IMR-90 (cell line): ENCODE measurements around the gene DNAH8. TPM values are rescaled to one million over a fixed set of nuclear protein-coding genes. Genes with fewer than 3 reads are reported as not detected.

Experiments used
- ATAC-seq: fragments of 200-7000 bp; cut with Tn5 transposase; 2 replicates; pipeline ENCODE4 v1.9.1; 2020; ENCODE audit warnings: low read depth, mild to moderate bottlenecking, moderate library complexity
- BruUV-seq: library from RNA; stranded (reverse); fragments of 400-500 nt; replicated peaks from 2 replicates; lab custom pipeline; 2021; lab: Mats Ljungman, UMichigan
- CTCF ChIA-PET: fragments of 300-600 bp; formaldehyde crosslinking; extraction: SDS; loops from one replicate; lab custom pipeline; 2021; ENCODE audit warnings: antibody characterized with exemption; lab: Yijun Ruan, JAX
- POLR2A ChIA-PET: fragments of 300-600 bp; sonication (Branson Sonifier 250); formaldehyde crosslinking; loops from one replicate; lab custom pipeline; 2022; ENCODE audit warnings: antibody characterized with exemption; ENCODE audit not compliant: unreplicated experiment; lab: Charles Lee
- DNase-seq: peaks from one replicate; pipeline ENCODE4 v3.0.0; 2013
- H2AFZ ChIP-seq: replicated peaks from 2 replicates; pipeline ENCODE3; 2013; ENCODE audit warnings: low read length, mild to moderate bottlenecking; ENCODE audit not compliant: poor library complexity
- H2AK5ac ChIP-seq: 2 replicates; pipeline ENCODE4 v1.6.1; 2013; ENCODE audit warnings: low read depth, low read length, inconsistent platforms
- H2AK9ac ChIP-seq: replicated peaks from 2 replicates; pipeline ENCODE3; 2013; ENCODE audit warnings: mild to moderate bottlenecking, low read depth, low read length, moderate library complexity; ENCODE audit not compliant: poor library complexity
- H2BK120ac ChIP-seq: 2 replicates; pipeline ENCODE4 v1.6.1; 2013; ENCODE audit warnings: low read depth, low read length, inconsistent platforms
- H2BK15ac ChIP-seq: 3 replicates; pipeline ENCODE4 v1.6.1; 2013; ENCODE audit warnings: low read depth, low read length, inconsistent platforms
- H2BK20ac ChIP-seq: 2 replicates; pipeline ENCODE4 v1.6.1; 2013; ENCODE audit warnings: low read depth, mild to moderate bottlenecking, inconsistent platforms, low read length, moderate library complexity
- H2BK5ac ChIP-seq: 2 replicates; pipeline ENCODE4 v1.6.1; 2013; ENCODE audit warnings: mild to moderate bottlenecking, low read depth, low read length, inconsistent platforms; ENCODE audit not compliant: poor library complexity, severe bottlenecking
- H3K14ac ChIP-seq: replicated peaks from 2 replicates; pipeline ENCODE4 v1.6.1; 2013; ENCODE audit warnings: low read depth, low read length, inconsistent platforms
- H3K18ac ChIP-seq: 2 replicates; pipeline ENCODE4 v1.6.1; 2013; ENCODE audit warnings: low read depth, low read length, control low read depth
- H3K23ac ChIP-seq: 2 replicates; pipeline ENCODE4 v1.6.1; 2013; ENCODE audit warnings: low read depth, low read length, inconsistent platforms
- H3K27ac ChIP-seq: 2 replicates; pipeline ENCODE4 v1.5.1; 2013; ENCODE audit warnings: mild to moderate bottlenecking, control low read depth, low read length; ENCODE audit not compliant: insufficient read depth
- H3K27me3 ChIP-seq: 2 replicates; pipeline ENCODE4 v1.6.1; 2013; ENCODE audit warnings: low read length; ENCODE audit not compliant: control insufficient read depth, insufficient read depth
- H3K36me3 ChIP-seq: 2 replicates; pipeline ENCODE4 v1.6.1; 2013; ENCODE audit warnings: low read length, mixed read lengths; ENCODE audit not compliant: control insufficient read depth, insufficient read depth
- H3K4ac ChIP-seq: 2 replicates; pipeline ENCODE4 v1.6.1; 2013; ENCODE audit warnings: low read depth, low read length, inconsistent platforms
- H3K4me1 ChIP-seq: 2 replicates; pipeline ENCODE4 v1.6.1; 2013; ENCODE audit warnings: low read length, mixed read lengths; ENCODE audit not compliant: control insufficient read depth, insufficient read depth
- H3K4me2 ChIP-seq: 2 replicates; pipeline ENCODE4 v1.6.1; 2013; ENCODE audit warnings: low read depth, mild to moderate bottlenecking, control low read depth, low read length, moderate library complexity
- H3K4me3 ChIP-seq: 2 replicates; pipeline ENCODE4 v1.5.1; 2013; ENCODE audit warnings: low read depth, mild to moderate bottlenecking, control low read depth, low read length, moderate library complexity; ENCODE audit not compliant: insufficient read depth
- H3K56ac ChIP-seq: 2 replicates; pipeline ENCODE4 v1.6.1; 2013; ENCODE audit warnings: low read length, inconsistent platforms; ENCODE audit not compliant: insufficient read depth; ENCODE audit errors: extremely low read depth
- H3K79me1 ChIP-seq, 2 experiments: 2 replicates each; pipeline ENCODE4 v1.6.1; 2013; ENCODE audit warnings: low read length in 2 of 2, inconsistent platforms in 1 of 2, low read depth in 1 of 2
- H3K9ac ChIP-seq: 2 replicates; pipeline ENCODE4 v1.6.1; 2013; ENCODE audit warnings: low read depth, low read length, control low read depth
- H3K9me1 ChIP-seq: 2 replicates; pipeline ENCODE4 v1.6.1; 2013; ENCODE audit warnings: low read length, inconsistent platforms; ENCODE audit not compliant: insufficient read depth
- H3K9me3 ChIP-seq: 2 replicates; pipeline ENCODE4 v1.6.1; 2013; ENCODE audit warnings: low read length; ENCODE audit not compliant: control insufficient read depth, insufficient read depth
- H4K20me1 ChIP-seq: 2 replicates; pipeline ENCODE4 v1.6.1; 2013; ENCODE audit warnings: low read length, inconsistent platforms; ENCODE audit not compliant: insufficient read depth
- H4K5ac ChIP-seq: 2 replicates; pipeline ENCODE4 v1.6.1; 2013; ENCODE audit warnings: mild to moderate bottlenecking, low read depth, low read length, control low read depth
- H4K8ac ChIP-seq, 2 experiments: 2 replicates each; pipeline ENCODE4 v1.6.1; 2013; ENCODE audit warnings: low read depth in 2 of 2, low read length in 2 of 2, control low read depth in 1 of 2, inconsistent platforms in 1 of 2
- H4K91ac ChIP-seq: 2 replicates; pipeline ENCODE4 v1.6.1; 2013; ENCODE audit warnings: low read depth, low read length, inconsistent platforms; ENCODE audit not compliant: insufficient read depth
- ELK1 ChIP-seq: fragments of 150-350 bp; IDR thresholded peaks from 2 replicates; pipeline ENCODE4 v1.6.1; 2016; ENCODE audit warnings: low read depth, mild to moderate bottlenecking, low read length, moderate library complexity, borderline replicate concordance
- MAFK ChIP-seq: IDR thresholded peaks from 2 replicates; pipeline ENCODE4 v1.6.1; 2012; ENCODE audit warnings: low read depth, low read length, improper control_type of control experiment
- POLR2A ChIP-seq: IDR thresholded peaks from 2 replicates; pipeline ENCODE4 v1.6.1; 2012; ENCODE audit warnings: mild to moderate bottlenecking, low read depth, low read length
- RCOR1 ChIP-seq: IDR thresholded peaks from 2 replicates; pipeline ENCODE4 v1.6.1; 2012; ENCODE audit warnings: mild to moderate bottlenecking, low read length, improper control_type of control experiment; ENCODE audit not compliant: insufficient replicate concordance
- WGBS, 2 experiments: methylation state at CpG; one replicate each; pipeline versions ENCODE4 v1.1.5 to v1.1.7; 2013; ENCODE audit warnings: missing lambda C conversion rate in 2 of 2; ENCODE audit not compliant: insufficient read length in 1 of 2; ENCODE audit errors: extremely low coverage in 2 of 2; 5-methylcytosine and 5-hydroxymethylcytosine counted together
- dilution Hi-C: fragments of 300-500 bp; cut with HindIII; formaldehyde crosslinking; loops from one replicate; pipeline ENCODE4 v1.14.3; 2018; ENCODE audit warnings: low sequenced_read_pairs; ENCODE audit not compliant: unreplicated experiment
- in situ Hi-C: fragments of 300-500 bp; cut with MboI; formaldehyde crosslinking; loops from 3 replicates; pipeline ENCODE4 v1.14.3; 2019; ENCODE audit warnings: low sequenced_read_pairs, inconsistent platforms, mixed read lengths
- intact Hi-C: fragments of 100-400 bp; cut with micrococcal nuclease; formaldehyde crosslinking; loops from 2 replicates; pipeline ENCODE4 v1.10.0; 2022
- polyA plus RNA-seq, 3 experiments: library from polyadenylated mRNA; depleted of rRNA; stranded (reverse); fragments of >200 nt; gene quantifications; 2 replicates each; pipeline ENCODE4 v1.2.3, GENCODE V29; 2012; ENCODE audit warnings: low replicate concordance in 1 of 3
- total RNA-seq: library from RNA; depleted of rRNA; stranded (reverse); fragments of >200 nt; gene quantifications from 2 replicates; pipeline ENCODE4 v1.2.3, GENCODE V29; 2012
- TF ChIP-seq, protein P1 (sequence below): fragments of 150-350 bp; IDR thresholded peaks from 2 replicates; pipeline ENCODE4 v1.6.1; 2017; ENCODE audit warnings: mild to moderate bottlenecking, antibody characterized with exemption, low read length, low read depth

DNAH8 gene
- total and polyA plus RNA-seq, 2 of the 4 experiments (the other 2 are of a cell fraction) = not detected

- Histone ChIP-seq H3K4me2 (no peak overlapping the region), H2BK5ac (no peak overlapping the region), H2BK20ac (no peak overlapping the region), H3K4me1 (no peaks in the 10 kb centered on the region), H3K14ac (no peak overlapping the region), H3K56ac (no peak overlapping the region), H3K9ac (no peak overlapping the region), H3K36me3 (no peaks in the 10 kb centered on the region), H3K4ac (no peak overlapping the region), H2BK15ac (no peak overlapping the region), H3K18ac (no peak overlapping the region), H3K9me1 (no peaks in the 10 kb centered on the region), H4K20me1 (no peaks in the 10 kb centered on the region), H3K27ac (no peak overlapping the region), H2AK5ac (no peak overlapping the region), H2AFZ (no peak overlapping the region), H2BK120ac (no peak overlapping the region), H3K27me3 (peaks cover 3% of the 10 kb centered on the region), H3K79me1 (no peaks in the 10 kb centered on the region), H3K23ac (no peak overlapping the region), H4K91ac (no peak overlapping the region), H3K4me3 (no peak overlapping the region), H2AK9ac (no peak overlapping the region), H4K8ac (no peak overlapping the region), H3K9me3 (no peaks in the 10 kb centered on the region), H4K5ac (no peak overlapping the region)
- ATAC-seq = no peak
- dilution Hi-C loops = no loop called here
- WGBS, 2 experiments = no CpG with 5 or more reads among the region's 3 CpGs
- ChIA-PET POLR2A (no interaction called here), CTCF (no interaction called here)
- BruUV-seq = no TSS peak
- intact Hi-C loops = no loop called here
- TF ChIP-seq RCOR1 (no peak), MAFK (no peak), ELK1 (no peak), POLR2A (no peak)
- TF ChIP-seq, protein P1, sequence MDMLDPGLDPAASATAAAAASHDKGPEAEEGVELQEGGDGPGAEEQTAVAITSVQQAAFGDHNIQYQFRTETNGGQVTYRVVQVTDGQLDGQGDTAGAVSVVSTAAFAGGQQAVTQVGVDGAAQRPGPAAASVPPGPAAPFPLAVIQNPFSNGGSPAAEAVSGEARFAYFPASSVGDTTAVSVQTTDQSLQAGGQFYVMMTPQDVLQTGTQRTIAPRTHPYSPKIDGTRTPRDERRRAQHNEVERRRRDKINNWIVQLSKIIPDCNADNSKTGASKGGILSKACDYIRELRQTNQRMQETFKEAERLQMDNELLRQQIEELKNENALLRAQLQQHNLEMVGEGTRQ = no peak
- no peak for DNase-seq
- in situ Hi-C loops = no loop called here
Measured at GRCh38 chr6:38803129-38803528, 88.0 kb downstream of the DNAH8 start.
